ENCODE data around the gene TOP3A.

TOP3A gene

DNA sequence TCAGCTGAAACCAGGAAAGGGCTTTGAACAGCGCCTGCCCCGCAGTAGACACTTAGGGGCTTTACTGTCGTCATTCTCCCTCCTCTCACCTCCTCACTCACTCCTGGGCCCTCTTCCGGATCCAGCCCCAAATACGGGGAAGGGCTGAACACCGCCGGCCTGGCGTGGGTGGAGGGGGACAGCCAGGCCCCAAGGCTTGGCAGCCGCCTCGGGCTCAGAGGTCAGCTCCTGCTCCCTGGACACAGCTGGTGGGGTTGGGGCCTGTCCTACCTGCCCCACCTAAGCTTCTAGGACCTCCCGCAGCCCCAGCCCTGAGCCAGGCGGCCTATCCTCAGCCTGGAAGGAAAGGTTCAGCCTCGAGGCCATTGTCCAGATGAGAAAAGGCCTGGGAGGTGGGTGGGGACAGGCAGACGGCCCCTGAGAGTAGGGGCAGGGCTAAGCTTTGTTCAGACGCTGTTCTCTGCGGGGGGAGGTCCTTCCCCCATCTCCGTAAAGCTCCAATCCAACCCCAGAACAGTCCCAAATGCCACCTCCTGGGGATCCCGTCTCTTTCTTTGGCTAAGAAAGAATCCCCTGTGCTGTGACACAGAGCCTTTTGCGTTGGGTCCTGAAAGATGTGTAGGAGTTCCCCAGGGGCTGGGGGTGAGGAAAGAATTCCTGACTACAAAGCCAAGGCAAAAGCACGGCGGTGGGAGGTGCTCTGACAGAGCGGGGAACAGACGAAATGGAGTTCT, 90.2 kb downstream of the TOP3A start:
- no peak for DNase-seq (ENCODE audit: insufficient read length, low spot score)
- TF ChIP-seq PAX5 (IDR thresholded peaks at IDR 0.05; ENCODE audit: insufficient read depth, low read length, severe bottlenecking) (no peak), POLR2A (IDR thresholded peaks at IDR 0.05; ENCODE audit: low read depth, low read length) (no peak), POLR2AphosphoS5 (IDR thresholded peaks at IDR 0.05; ENCODE audit: low read depth, low read length) (no peak)
- FAIRE-seq: no peak

DNA sequence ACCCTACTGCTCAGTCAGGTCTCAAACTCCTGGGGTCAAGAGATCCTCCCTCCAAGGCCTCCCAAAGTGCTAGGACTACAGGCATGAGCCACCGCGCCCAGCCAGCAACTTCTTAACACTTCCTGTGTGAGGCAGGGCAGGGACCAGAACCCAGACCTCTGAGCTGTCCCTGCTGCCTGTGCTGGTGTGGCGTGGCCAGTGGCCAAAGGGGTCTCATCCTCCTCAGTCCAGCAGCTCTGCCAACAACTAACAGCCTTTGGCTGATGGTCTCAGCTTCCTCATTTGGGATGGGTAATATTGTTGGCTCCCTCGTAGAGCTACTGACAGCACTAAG, 90.8 kb downstream of the TOP3A start:
- TF ChIP-seq PAX5 (IDR thresholded peaks at IDR 0.05; ENCODE audit: insufficient read depth, low read length, severe bottlenecking) (no peak), TAF1 (IDR thresholded peaks at IDR 0.05; ENCODE audit: low read depth, low read length) (no peak), POU2F2 (IDR thresholded peaks at IDR 0.05; ENCODE audit: low read depth, low read length) (no peak), POLR2A (IDR thresholded peaks at IDR 0.05; ENCODE audit: low read depth, low read length) (no peak), POLR2AphosphoS5 (IDR thresholded peaks at IDR 0.05; ENCODE audit: low read depth, low read length) (no peak), SPI1 (IDR thresholded peaks at IDR 0.05; ENCODE audit: low read depth, low read length) (no peak)
- DNase-seq (ENCODE audit: insufficient read length, low spot score): no peak
- no peak for FAIRE-seq

All from GM12891 (cell line).